HL-60 (cell line): ENCODE measurements around the gene TMEM182.

Experiments used
- POLR2AphosphoS5 ChIP-seq: IDR thresholded peaks from 2 replicates; pipeline ENCODE4 v1.6.1; 2012; ENCODE audit warnings: low read depth
- TF ChIP-seq, protein P1 (sequence below): IDR thresholded peaks from one replicate; pipeline ENCODE4 v1.5.1; 2011; ENCODE audit warnings: low read length, control low read depth, inconsistent platforms; ENCODE audit not compliant: insufficient read depth

DNA sequence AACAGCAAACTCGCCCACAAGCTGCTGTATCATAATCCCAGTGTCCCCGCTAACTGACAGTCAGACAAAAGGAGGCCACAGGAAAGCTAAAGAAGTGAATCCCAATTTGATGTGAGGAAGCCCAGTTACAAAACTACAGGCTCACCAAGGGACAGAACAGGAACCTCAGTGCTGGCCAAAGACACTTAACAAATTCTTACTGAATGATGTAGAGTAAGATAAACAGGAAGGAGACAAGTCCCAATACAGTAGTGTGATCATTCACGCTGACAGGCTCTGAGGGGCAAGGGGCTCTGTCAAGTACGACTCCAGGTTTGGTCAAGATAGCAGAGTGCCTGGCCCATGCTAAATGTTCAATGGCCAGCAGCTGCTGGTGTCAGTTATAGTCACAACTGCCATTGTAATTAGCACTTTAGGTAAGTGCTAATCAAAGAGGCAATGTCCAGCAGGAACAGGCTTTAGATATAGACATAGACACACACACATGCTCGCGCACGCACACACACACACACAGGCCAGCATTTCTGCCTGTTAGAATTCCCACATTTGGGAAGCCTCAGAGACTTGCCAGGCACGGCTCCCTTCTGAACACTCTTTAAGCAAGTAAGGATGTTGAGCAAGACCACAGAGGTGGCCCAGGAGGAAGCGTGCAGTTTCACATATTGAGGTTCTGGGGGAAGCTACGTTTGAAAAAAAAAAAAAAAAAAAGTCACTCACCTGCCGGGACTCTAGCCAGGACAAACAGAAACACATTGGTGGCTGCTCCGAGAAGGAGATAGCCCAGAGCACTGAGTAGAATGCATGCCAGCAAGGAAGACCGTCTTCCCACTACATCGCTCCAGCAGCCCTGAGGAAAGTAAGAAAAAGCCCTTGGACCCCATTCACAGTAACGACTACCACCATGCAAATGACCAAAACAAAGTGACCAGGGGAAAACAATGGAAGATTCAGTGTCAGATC lies 35.4 kb upstream of the TMEM182 start:
- TF ChIP-seq, protein P1, sequence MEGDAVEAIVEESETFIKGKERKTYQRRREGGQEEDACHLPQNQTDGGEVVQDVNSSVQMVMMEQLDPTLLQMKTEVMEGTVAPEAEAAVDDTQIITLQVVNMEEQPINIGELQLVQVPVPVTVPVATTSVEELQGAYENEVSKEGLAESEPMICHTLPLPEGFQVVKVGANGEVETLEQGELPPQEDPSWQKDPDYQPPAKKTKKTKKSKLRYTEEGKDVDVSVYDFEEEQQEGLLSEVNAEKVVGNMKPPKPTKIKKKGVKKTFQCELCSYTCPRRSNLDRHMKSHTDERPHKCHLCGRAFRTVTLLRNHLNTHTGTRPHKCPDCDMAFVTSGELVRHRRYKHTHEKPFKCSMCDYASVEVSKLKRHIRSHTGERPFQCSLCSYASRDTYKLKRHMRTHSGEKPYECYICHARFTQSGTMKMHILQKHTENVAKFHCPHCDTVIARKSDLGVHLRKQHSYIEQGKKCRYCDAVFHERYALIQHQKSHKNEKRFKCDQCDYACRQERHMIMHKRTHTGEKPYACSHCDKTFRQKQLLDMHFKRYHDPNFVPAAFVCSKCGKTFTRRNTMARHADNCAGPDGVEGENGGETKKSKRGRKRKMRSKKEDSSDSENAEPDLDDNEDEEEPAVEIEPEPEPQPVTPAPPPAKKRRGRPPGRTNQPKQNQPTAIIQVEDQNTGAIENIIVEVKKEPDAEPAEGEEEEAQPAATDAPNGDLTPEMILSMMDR = no peak
- no peak for TF ChIP-seq POLR2AphosphoS5
